ENCODE results near the gene ADCY1. TPM values are rescaled to one million over a fixed set of nuclear protein-coding genes. Genes with fewer than 3 reads are reported as not detected.

ADCY1 gene
- total and polyA plus RNA-seq, 2 donors (not counting 1 experiment from before 2014, with no cell fraction given): 0.23 to 2.5 TPM

DNA sequence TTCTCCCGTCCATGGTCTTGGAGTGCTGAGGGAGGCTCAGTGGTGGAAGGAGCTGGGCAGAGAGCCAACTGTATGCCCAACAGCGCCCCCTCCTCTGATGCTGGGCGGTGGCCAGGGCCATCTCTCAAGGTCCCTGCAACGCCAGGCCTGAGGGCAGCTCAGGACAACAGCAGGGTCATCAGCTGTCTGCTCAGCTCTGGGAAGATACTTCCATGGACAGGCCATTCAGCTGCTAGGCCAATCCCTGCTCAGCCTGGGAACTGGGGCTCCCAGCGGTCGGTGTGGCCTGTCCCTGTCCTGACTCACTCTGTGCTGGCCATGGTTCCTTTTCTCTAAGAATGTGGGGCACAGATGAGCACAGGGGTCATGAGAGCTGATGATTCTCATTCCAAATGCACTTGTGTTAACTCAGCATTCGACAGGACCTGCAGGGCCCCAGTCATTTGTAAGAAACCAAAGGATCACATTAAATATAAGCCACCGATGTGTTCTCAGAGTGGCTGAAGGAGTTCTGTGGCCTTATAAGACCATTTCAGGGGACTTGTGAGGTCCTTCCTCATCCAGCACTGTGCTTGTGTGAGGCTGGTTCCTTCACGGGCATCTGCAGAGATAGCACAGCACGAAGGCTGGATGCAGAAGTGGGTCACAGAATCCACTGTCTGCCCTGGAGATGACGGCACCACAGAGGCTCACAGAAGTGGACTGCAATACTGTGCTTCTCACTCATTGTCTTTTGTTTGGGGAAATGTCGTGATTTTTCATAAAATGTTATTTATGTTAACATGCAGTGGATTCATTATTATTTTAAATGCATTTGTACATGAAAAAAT, 73.0 kb downstream of the ADCY1 start:
- H4K20me1 ChIP-seq (ENCODE audit: control insufficient read depth, extremely low read depth, insufficient read depth, low read length): no peaks in the 10 kb centered on the region
- H3K4me2 ChIP-seq (ENCODE audit: extremely low read depth, insufficient read depth, low read length): no peak overlapping the region
- H3K4me3 ChIP-seq (replicated peaks in 1 of 4; ENCODE audit: control extremely low read depth in 1 of 4, insufficient read depth in 1 of 4, low read depth in 3 of 4, low read length in 4 of 4): no peak overlapping the region
- no peaks in the 10 kb centered on the region for H3K36me3 ChIP-seq (ENCODE audit: control insufficient read depth, insufficient read depth, low read length)
- DNase-seq (ENCODE audit: low read depth in 2 of 2): no peak
- peaks cover 2% of the 10 kb centered on the region for H3K27me3 ChIP-seq (ENCODE audit: control insufficient read depth, insufficient read depth, low read length)
- H3K27ac ChIP-seq (ENCODE audit: insufficient read depth, low read length): no peak overlapping the region
- H3K9me3 ChIP-seq (ENCODE audit: control insufficient read depth, insufficient read depth, low read depth, low read length): no peaks in the 10 kb centered on the region
- TF ChIP-seq, protein P1, sequence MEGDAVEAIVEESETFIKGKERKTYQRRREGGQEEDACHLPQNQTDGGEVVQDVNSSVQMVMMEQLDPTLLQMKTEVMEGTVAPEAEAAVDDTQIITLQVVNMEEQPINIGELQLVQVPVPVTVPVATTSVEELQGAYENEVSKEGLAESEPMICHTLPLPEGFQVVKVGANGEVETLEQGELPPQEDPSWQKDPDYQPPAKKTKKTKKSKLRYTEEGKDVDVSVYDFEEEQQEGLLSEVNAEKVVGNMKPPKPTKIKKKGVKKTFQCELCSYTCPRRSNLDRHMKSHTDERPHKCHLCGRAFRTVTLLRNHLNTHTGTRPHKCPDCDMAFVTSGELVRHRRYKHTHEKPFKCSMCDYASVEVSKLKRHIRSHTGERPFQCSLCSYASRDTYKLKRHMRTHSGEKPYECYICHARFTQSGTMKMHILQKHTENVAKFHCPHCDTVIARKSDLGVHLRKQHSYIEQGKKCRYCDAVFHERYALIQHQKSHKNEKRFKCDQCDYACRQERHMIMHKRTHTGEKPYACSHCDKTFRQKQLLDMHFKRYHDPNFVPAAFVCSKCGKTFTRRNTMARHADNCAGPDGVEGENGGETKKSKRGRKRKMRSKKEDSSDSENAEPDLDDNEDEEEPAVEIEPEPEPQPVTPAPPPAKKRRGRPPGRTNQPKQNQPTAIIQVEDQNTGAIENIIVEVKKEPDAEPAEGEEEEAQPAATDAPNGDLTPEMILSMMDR (conservative IDR thresholded peaks at IDR 0.05 in 1 of 2, IDR thresholded peaks at IDR 0.05 in 1 of 2; ENCODE audit: low read depth in 1 of 2, low read length in 2 of 2): no peak
- TF ChIP-seq EZH2 (IDR thresholded peaks at IDR 0.05; ENCODE audit: low read length, missing control alignments): no peak
- no peaks in the 10 kb centered on the region for H3K79me2 ChIP-seq (ENCODE audit: control insufficient read depth, insufficient read depth, low read length)
- no peak overlapping the region for H2AFZ ChIP-seq (ENCODE audit: low read length)
- no peaks in the 10 kb centered on the region for H3K4me1 ChIP-seq (ENCODE audit: control insufficient read depth, extremely low read depth, insufficient read depth, low read length)
- H3K9ac ChIP-seq (ENCODE audit: insufficient read depth, low read length): no peak overlapping the region

- no peak overlapping the region for H3K4me3 ChIP-seq (replicated peaks in 1 of 4; ENCODE audit: control extremely low read depth in 1 of 4, insufficient read depth in 1 of 4, low read depth in 3 of 4, low read length in 4 of 4)
- no peaks in the 10 kb centered on the region for H3K79me2 ChIP-seq (ENCODE audit: control insufficient read depth, insufficient read depth, low read length)
- no peaks in the 10 kb centered on the region for H4K20me1 ChIP-seq (ENCODE audit: control insufficient read depth, extremely low read depth, insufficient read depth, low read length)
- H3K9me3 ChIP-seq (ENCODE audit: control insufficient read depth, insufficient read depth, low read depth, low read length): no peaks in the 10 kb centered on the region
- TF ChIP-seq EZH2 (IDR thresholded peaks at IDR 0.05; ENCODE audit: low read length, missing control alignments): no peak
- TF ChIP-seq, protein P1 (conservative IDR thresholded peaks at IDR 0.05 in 1 of 2, IDR thresholded peaks at IDR 0.05 in 1 of 2; ENCODE audit: low read depth in 1 of 2, low read length in 2 of 2): no peak
- no peak overlapping the region for H2AFZ ChIP-seq (ENCODE audit: low read length)
- no peaks in the 10 kb centered on the region for H3K36me3 ChIP-seq (ENCODE audit: control insufficient read depth, insufficient read depth, low read length)
- no peak overlapping the region for H3K9ac ChIP-seq (ENCODE audit: insufficient read depth, low read length)
- DNase-seq (ENCODE audit: low read depth in 2 of 2): no peak
- peaks cover 3% of the 10 kb centered on the region for H3K27me3 ChIP-seq (ENCODE audit: control insufficient read depth, insufficient read depth, low read length)
- no peak overlapping the region for H3K4me2 ChIP-seq (ENCODE audit: extremely low read depth, insufficient read depth, low read length)
- no peaks in the 10 kb centered on the region for H3K4me1 ChIP-seq (ENCODE audit: control insufficient read depth, extremely low read depth, insufficient read depth, low read length)
- no peak overlapping the region for H3K27ac ChIP-seq (ENCODE audit: insufficient read depth, low read length)
These were observed 74.0 kb downstream of the ADCY1 start for GRCh38 chr7:45647967-45648670.

DNA sequence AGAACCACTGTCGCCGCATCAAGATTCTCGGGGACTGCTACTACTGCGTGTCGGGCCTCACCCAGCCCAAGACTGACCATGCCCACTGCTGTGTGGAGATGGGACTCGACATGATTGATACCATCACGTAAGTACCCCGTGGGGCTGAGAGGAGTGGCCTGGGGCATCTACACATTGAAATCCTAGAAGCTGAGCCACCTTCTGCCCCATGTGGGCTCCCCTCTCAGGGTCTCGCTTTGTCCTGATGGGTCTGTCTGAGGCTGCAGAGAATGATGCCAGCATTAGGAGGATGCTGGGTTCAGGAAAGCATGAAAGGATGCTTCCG, 74.5 kb downstream of the ADCY1 start:
- Histone ChIP-seq H2AFZ (ENCODE audit: low read length) (no peak overlapping the region), H3K4me2 (ENCODE audit: extremely low read depth, insufficient read depth, low read length) (no peak overlapping the region), H3K27me3 (ENCODE audit: control insufficient read depth, insufficient read depth, low read length) (peaks cover 3% of the 10 kb centered on the region), H3K36me3 (ENCODE audit: control insufficient read depth, insufficient read depth, low read length) (no peaks in the 10 kb centered on the region), H3K79me2 (ENCODE audit: control insufficient read depth, insufficient read depth, low read length) (no peaks in the 10 kb centered on the region), H3K4me3 (replicated peaks in 1 of 4; ENCODE audit: control extremely low read depth in 1 of 4, insufficient read depth in 1 of 4, low read depth in 3 of 4, low read length in 4 of 4) (no peak overlapping the region), H3K27ac (ENCODE audit: insufficient read depth, low read length) (no peak overlapping the region), H4K20me1 (ENCODE audit: control insufficient read depth, extremely low read depth, insufficient read depth, low read length) (no peaks in the 10 kb centered on the region), H3K9ac (ENCODE audit: insufficient read depth, low read length) (no peak overlapping the region), H3K4me1 (ENCODE audit: control insufficient read depth, extremely low read depth, insufficient read depth, low read length) (no peaks in the 10 kb centered on the region), H3K9me3 (ENCODE audit: control insufficient read depth, insufficient read depth, low read depth, low read length) (no peaks in the 10 kb centered on the region)
- TF ChIP-seq, protein P1 (conservative IDR thresholded peaks at IDR 0.05 in 1 of 2, IDR thresholded peaks at IDR 0.05 in 1 of 2; ENCODE audit: low read depth in 1 of 2, low read length in 2 of 2): no peak
- no peak for TF ChIP-seq EZH2 (IDR thresholded peaks at IDR 0.05; ENCODE audit: low read length, missing control alignments)
- no peak for DNase-seq (ENCODE audit: low read depth in 2 of 2)
